Testis (tissue), 3 donors: ENCODE measurements around the gene CYP3A5. TPM values are rescaled to one million over a fixed set of nuclear protein-coding genes. Genes with fewer than 3 reads are reported as not detected.
"Not testable (repeated sequence)": the region's sequence is repeated elsewhere in the genome, so short reads cannot be mapped to it uniquely, and the experiment has no call there.

Experiments used
- DNase-seq: peaks from one replicate; pipeline ENCODE4 v3.0.0-alpha.2; 2019
- H3K27ac ChIP-seq, 2 donors: fragments of 200-600 bp; sonication (generic); one replicate each; pipeline ENCODE4 v1.5.1; 2019
- H3K27me3 ChIP-seq: fragments of 200-600 bp; sonication (generic); one replicate; pipeline ENCODE4 v1.5.1; 2019
- H3K36me3 ChIP-seq: fragments of 200-600 bp; sonication (generic); one replicate; pipeline ENCODE4 v1.5.1; 2017; ENCODE audit warnings: low read depth; ENCODE audit errors: missing control alignments
- H3K4me1 ChIP-seq: fragments of 200-600 bp; sonication (generic); one replicate; pipeline ENCODE4 v1.5.1; 2019
- H3K4me3 ChIP-seq, 2 donors: fragments of 200-600 bp; sonication (generic); one replicate each; pipeline ENCODE4 v1.5.1; 2017 to 2019
- H3K9me3 ChIP-seq: fragments of 200-600 bp; sonication (generic); one replicate; pipeline ENCODE4 v1.5.1; 2017
- POLR2A ChIP-seq: fragments of 450-650 bp; IDR thresholded peaks from one replicate; pipeline ENCODE4 v1.6.1; 2017; ENCODE audit warnings: antibody characterized with exemption, mild to moderate bottlenecking, moderate library complexity
- WGBS, 2 donors: methylation state at CpG; one replicate each; pipeline ENCODE4 v1.1.5; 2018; 5-methylcytosine and 5-hydroxymethylcytosine counted together
- intact Hi-C: fragments of 100-400 bp; cut with DNase I; formaldehyde crosslinking; loops from one replicate; pipeline ENCODE4 v1.15.1; 2023; ENCODE audit warnings: low total_unique reads
- polyA plus RNA-seq: library from polyadenylated mRNA; stranded (reverse); fragments of 350-450 nt; fragmentation: Illumina TruSeq; extraction: RNeasy Lipid Tissue Mini Kit (QIAGEN cat#74804); gene quantifications from one replicate; pipeline ENCODE4 v1.2.3, GENCODE V29; 2014; ENCODE audit warnings: low read depth, low replicate concordance; ENCODE audit not compliant: insufficient read depth
- total RNA-seq, 2 donors: library from RNA; depleted of rRNA; stranded (reverse); fragments of >200 nt; gene quantifications; one replicate each; pipeline ENCODE4 v1.2.3, GENCODE V29; 2016
- TF ChIP-seq, protein P1 (sequence below), 3 experiments: fragments of 450-650 bp in 2 of 3; fragments of 200-600 bp in 1 of 3; sonication (generic) in 1 of 3; IDR thresholded peaks; one replicate each; pipeline ENCODE4 v1.5.1; 2016 to 2019; ENCODE audit warnings: antibody characterized with exemption in 3 of 3, mild to moderate bottlenecking in 2 of 3, moderate library complexity in 1 of 3

Gene CYP3A5
- total and polyA plus RNA-seq, 3 donors from 2014 or later = 0.12 to 0.63 (median 0.55) TPM

DNA sequence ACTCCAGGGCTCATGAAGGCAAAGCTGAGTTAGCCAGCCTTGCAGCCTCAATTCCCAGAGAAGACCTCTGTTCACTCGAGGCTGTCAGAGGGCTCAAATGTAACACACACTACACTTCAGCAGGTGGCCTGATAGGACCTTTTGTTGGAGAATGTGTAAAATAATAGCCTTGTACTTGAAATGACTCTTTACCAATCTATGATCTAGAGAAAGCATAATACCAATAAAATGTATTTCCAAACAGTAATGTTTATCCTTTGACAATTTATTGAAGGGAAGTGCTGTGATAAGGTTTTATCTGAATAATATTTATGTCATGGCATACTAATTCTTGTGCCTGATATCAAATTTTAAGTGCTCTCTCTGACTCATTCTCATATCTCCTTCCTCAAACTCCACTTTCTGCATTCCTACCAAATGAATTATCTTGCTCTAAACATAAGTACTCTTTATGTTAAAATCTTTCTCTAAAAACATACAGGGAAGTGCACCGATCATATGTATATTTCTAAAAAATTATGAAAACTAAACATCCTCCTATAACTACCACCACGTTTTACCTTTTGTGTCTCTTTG, 34.3 kb upstream of the CYP3A5 start:
- intact Hi-C loops = no loop called here
- Histone ChIP-seq H3K27me3 (no peaks in the 10 kb centered on the region), H3K27ac (no peak overlapping the region), H3K36me3 (no peaks in the 10 kb centered on the region), H3K4me3 (no peak overlapping the region), H3K4me1 (no peaks in the 10 kb centered on the region), H3K9me3 (no peaks in the 10 kb centered on the region)
- DNase-seq = no peak
- WGBS, 2 donors = 84 to 86% methylated on average over 3 of the region's 3 CpGs
- TF ChIP-seq, protein P1, sequence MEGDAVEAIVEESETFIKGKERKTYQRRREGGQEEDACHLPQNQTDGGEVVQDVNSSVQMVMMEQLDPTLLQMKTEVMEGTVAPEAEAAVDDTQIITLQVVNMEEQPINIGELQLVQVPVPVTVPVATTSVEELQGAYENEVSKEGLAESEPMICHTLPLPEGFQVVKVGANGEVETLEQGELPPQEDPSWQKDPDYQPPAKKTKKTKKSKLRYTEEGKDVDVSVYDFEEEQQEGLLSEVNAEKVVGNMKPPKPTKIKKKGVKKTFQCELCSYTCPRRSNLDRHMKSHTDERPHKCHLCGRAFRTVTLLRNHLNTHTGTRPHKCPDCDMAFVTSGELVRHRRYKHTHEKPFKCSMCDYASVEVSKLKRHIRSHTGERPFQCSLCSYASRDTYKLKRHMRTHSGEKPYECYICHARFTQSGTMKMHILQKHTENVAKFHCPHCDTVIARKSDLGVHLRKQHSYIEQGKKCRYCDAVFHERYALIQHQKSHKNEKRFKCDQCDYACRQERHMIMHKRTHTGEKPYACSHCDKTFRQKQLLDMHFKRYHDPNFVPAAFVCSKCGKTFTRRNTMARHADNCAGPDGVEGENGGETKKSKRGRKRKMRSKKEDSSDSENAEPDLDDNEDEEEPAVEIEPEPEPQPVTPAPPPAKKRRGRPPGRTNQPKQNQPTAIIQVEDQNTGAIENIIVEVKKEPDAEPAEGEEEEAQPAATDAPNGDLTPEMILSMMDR (IDR thresholded peaks at IDR 0.05) = no peak
- TF ChIP-seq POLR2A = no peak

DNA sequence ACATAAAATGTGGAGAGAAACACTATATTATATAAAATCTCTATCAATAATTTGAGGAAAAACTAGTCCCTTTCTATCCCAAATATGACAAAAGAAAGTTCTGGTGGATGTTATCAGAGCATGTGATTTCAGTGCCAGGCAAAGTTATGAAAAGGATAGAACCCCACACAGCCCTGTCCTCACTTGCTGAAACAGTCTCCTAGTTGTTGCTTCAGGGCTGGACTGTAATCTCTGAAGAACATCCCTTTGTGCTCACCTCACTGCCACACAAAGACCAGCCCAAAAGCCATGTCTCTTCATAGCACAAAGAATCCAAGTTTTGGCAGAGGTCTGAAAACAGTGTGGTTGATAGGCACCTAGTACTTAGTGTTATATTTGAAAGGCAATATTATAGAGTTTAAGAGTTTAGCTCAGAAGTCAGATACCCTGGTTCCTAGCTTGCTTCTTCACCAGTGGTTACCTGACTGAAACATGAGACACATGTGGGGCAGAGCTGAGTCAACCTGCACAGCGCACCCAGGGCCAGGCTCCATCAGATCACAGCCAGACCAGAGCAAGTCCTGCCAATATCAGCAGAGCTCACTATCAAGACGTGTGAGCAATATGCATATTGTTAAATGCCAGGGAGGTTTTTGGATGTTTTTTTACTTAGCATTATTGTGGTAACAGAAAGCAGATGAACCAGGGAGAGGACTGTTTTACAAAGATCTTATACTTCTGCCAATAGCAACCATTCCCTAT, 30.2 kb upstream of the CYP3A5 start:
- no peak overlapping the region for H3K4me3 ChIP-seq
- no peaks in the 10 kb centered on the region for H3K27me3 ChIP-seq
- DNase-seq = no peak
- intact Hi-C loops = no loop called here
- H3K27ac ChIP-seq = no peak overlapping the region
- no peaks in the 10 kb centered on the region for H3K36me3 ChIP-seq
- no peaks in the 10 kb centered on the region for H3K9me3 ChIP-seq
- TF ChIP-seq POLR2A = no peak
- TF ChIP-seq, protein P1 (IDR thresholded peaks at IDR 0.05) = no peak
- no peaks in the 10 kb centered on the region for H3K4me1 ChIP-seq
- WGBS, 2 donors = 48 to 84% methylated on average over 2 of the region's 2 CpGs

DNA sequence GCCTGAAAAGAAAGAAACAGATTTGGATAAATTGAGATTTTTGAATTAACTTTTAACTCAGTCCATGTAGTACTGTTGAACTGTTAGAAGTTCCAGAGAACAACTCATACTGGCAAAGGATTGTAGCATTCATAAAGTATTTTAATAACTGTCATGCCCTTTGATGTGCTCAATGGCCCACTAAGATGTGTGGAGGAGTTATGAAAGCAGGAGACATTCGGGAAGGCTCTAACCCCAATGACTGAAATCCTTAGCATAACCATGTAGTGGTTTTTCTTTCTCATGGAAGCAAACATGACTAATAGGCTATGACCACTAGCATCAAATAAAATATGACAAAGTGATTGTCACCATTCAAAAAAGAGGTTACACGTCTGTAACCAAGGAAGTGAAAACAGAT, 29.5 kb upstream of the CYP3A5 start:
- WGBS, 2 donors = 93 to 94% methylated on average over 2 of the region's 2 CpGs
- Histone ChIP-seq H3K36me3 (no peaks in the 10 kb centered on the region), H3K4me3 (no peak overlapping the region), H3K27me3 (no peaks in the 10 kb centered on the region), H3K27ac (no peak overlapping the region), H3K9me3 (no peaks in the 10 kb centered on the region), H3K4me1 (no peaks in the 10 kb centered on the region)
- intact Hi-C loops = no loop called here
- DNase-seq = no peak
- TF ChIP-seq POLR2A = no peak
- TF ChIP-seq, protein P1 (IDR thresholded peaks at IDR 0.05) = no peak

DNA sequence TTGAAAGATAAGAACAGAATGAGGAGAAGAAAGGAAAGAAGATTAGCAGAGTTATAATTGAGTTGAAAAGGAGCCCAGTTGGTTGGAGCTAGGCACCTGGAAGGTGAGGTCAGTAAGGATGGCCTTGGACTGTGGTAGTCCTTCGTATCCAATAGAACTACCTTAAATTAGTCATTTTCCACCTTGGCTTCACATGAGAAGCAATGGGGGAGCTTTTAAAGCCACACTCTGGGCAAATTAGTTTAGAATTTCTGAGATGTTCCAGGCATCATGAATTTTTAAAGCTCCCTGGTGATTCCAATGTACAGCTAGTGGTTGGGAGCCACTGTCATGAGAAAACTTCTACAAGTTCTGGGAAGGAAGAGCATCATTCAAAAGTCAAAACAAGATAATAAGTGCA, 27.3 kb upstream of the CYP3A5 start:
- Histone ChIP-seq H3K27me3 (no peaks in the 10 kb centered on the region), H3K4me3 (no peak overlapping the region), H3K36me3 (no peaks in the 10 kb centered on the region), H3K4me1 (no peaks in the 10 kb centered on the region), H3K27ac (no peak overlapping the region), H3K9me3 (no peaks in the 10 kb centered on the region)
- no peak for TF ChIP-seq POLR2A
- TF ChIP-seq, protein P1 (IDR thresholded peaks at IDR 0.05) = no peak
- intact Hi-C loops = no loop called here
- DNase-seq = no peak
- WGBS, 2 donors = 32 to 47% methylated on average over 1 of the region's 1 CpG

DNA sequence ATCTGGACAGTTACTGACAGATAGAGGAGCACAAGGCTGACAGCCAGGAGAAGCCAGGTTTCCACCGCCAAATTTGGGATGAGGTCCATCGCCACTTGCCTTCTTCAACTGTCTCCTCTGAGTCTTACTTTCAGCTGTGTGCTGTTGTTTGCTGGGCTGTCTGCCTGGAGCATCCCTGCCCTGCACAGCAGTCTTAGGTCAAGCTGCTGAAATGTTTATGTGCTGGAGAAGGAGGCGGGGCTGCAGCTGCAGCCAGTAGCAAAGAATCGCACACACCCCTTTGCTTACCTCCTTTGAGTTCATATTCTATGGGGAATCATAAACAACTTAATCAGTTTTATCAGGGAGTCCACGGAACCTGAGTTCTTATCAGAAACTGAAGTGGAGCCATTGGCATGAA, 20.1 kb upstream of the CYP3A5 start:
- no peak for TF ChIP-seq POLR2A
- Histone ChIP-seq H3K9me3 (no peaks in the 10 kb centered on the region), H3K27me3 (no peaks in the 10 kb centered on the region), H3K4me1 (no peaks in the 10 kb centered on the region), H3K36me3 (no peaks in the 10 kb centered on the region), H3K4me3 (no peak overlapping the region), H3K27ac (no peak overlapping the region)
- WGBS, 2 donors = 54 to 73% methylated on average over 5 of the region's 5 CpGs
- DNase-seq = no peak
- intact Hi-C loops = no loop called here

DNA sequence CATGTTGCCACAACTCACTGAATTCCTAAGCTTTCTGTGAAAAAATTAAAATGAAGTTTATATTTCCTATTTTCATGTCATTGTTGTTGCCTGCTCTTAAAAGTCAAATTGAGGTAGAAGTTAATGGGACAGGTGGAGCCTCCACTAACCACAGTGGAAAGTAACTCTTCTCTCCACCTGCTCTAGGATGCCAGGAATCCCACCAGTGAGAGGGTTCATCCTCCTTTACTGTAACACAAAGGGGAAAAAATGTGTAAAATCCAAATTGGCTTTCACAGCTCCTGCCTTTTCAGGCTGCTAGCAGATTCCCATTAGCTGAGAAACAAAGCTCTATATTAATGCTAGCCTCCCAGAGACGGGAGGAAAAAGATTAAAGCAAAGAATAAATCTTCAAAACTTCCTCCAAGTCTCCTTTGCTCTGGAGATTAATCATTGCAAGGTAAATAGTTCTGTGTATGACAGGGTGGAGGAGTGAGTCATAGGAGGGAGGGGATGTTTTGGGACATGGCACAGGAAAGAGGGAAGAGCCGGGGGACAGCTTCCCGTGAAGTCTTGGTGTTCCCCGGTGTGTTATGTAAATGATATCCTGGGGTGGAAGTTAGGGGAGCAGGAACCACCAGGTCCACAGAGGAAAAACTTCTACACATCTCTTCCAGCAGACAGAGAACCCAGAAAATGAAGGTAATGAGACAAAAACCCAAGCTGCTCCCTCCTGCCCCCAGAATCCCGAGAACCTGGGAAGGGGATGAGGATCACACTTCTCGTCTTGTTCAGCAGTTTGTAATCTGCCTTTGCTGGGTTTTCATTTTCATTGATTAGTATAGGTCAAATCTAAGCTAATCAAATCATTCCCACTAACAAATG, 19.3 kb upstream of the CYP3A5 start:
- DNase-seq, H3K9me3 ChIP-seq, H3K4me1 ChIP-seq, intact Hi-C loops, H3K27ac ChIP-seq, H3K4me3 ChIP-seq, H3K36me3 ChIP-seq, H3K27me3 ChIP-seq: not testable (repeated sequence)
- 52 to 55% methylated on average over 6 of the region's 6 CpGs for WGBS, 2 donors
